ENCODE measurements around the gene VPS37C. TPM values are rescaled to one million over a fixed set of nuclear protein-coding genes. Genes with fewer than 3 reads are reported as not detected.

Gene VPS37C
- total and polyA plus RNA-seq, 2 of the 13 experiments (the other 11 are each of a cell fraction or from before 2014, with no cell fraction given), result 7.5 to 8.8 TPM

GRCh38 chr11:61129639-61130523 lies 31.3 kb downstream of the VPS37C start (continued):
- no peak for TF ChIP-seq REST (IDR thresholded peaks at IDR 0.05; ENCODE audit: borderline replicate concordance in 1 of 2, low read depth in 1 of 2, low read length in 2 of 2)
- no peak for TF ChIP-seq HDAC6 (IDR thresholded peaks at IDR 0.05; ENCODE audit: low read depth, low read length)
- no peak for TF ChIP-seq TOPORS (CRISPR knock-in tag; IDR thresholded peaks at IDR 0.05)
- peak; percentile 71; the same call in 1 of the 2 replicates for TF ChIP-seq ZNF138 (CRISPR knock-in tag; IDR thresholded peaks at IDR 0.05; ENCODE audit: low read depth)
- TF ChIP-seq, protein P1, sequence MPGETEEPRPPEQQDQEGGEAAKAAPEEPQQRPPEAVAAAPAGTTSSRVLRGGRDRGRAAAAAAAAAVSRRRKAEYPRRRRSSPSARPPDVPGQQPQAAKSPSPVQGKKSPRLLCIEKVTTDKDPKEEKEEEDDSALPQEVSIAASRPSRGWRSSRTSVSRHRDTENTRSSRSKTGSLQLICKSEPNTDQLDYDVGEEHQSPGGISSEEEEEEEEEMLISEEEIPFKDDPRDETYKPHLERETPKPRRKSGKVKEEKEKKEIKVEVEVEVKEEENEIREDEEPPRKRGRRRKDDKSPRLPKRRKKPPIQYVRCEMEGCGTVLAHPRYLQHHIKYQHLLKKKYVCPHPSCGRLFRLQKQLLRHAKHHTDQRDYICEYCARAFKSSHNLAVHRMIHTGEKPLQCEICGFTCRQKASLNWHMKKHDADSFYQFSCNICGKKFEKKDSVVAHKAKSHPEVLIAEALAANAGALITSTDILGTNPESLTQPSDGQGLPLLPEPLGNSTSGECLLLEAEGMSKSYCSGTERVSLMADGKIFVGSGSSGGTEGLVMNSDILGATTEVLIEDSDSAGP (CRISPR knock-in tag; IDR thresholded peaks at IDR 0.05; ENCODE audit: borderline replicate concordance), result peak; percentile 91
- TF ChIP-seq MAZ (IDR thresholded peaks at IDR 0.05; ENCODE audit: borderline replicate concordance, low read depth, low read length), result no peak
- peak; percentile 75 for TF ChIP-seq MAZ (CRISPR knock-in tag; IDR thresholded peaks at IDR 0.05; ENCODE audit: low read depth)
- TF ChIP-seq ZSCAN9 (CRISPR knock-in tag; IDR thresholded peaks at IDR 0.05; ENCODE audit: borderline replicate concordance), result peak; percentile 86; the same call in 1 of the 2 replicates
- TF ChIP-seq TBL1XR1 (IDR thresholded peaks at IDR 0.05; ENCODE audit: borderline replicate concordance, low read length, partially characterized antibody), result peak; percentile 12
- no peak for TF ChIP-seq AKNA (CRISPR knock-in tag; IDR thresholded peaks at IDR 0.05; ENCODE audit: borderline replicate concordance)
- peak; percentile 67 for TF ChIP-seq KMT2B (CRISPR knock-in tag; IDR thresholded peaks at IDR 0.05)
- TF ChIP-seq ZNF660 (CRISPR knock-in tag; IDR thresholded peaks at IDR 0.05; ENCODE audit: borderline replicate concordance, low read depth), result no peak
- peak; percentile 91 for TF ChIP-seq STAG1 (CRISPR knock-in tag; IDR thresholded peaks at IDR 0.05)
- TF ChIP-seq SCMH1 (CRISPR knock-in tag; IDR thresholded peaks at IDR 0.05; ENCODE audit: borderline replicate concordance), result no peak
- no peak for TF ChIP-seq ZBTB7B (CRISPR knock-in tag; IDR thresholded peaks at IDR 0.05)

Data from HepG2 (cell line).